M059J (cell line): ENCODE results near the gene ZNF764. TPM values are rescaled to one million over a fixed set of nuclear protein-coding genes. Genes with fewer than 3 reads are reported as not detected.
A peak's percentile ranks its signal among the peaks of the same experiment; 100 is the strongest.
"Not testable (repeated sequence)": the region's sequence is repeated elsewhere in the genome, so short reads cannot be mapped to it uniquely, and the experiment has no call there.

Experiments
- DNase-seq: peaks from one replicate; pipeline ENCODE4 v3.0.0-alpha.2; 2012; ENCODE audit warnings: low read depth
- total RNA-seq: library from RNA; depleted of rRNA; stranded (reverse); fragments of >200 nt; shearing (Covaris generic); gene quantifications from 2 replicates; pipeline ENCODE4 v1.2.3, GENCODE V29; 2014

ZNF764 gene
- total RNA-seq, 1 experiment from 2014 or later, result 9.4 TPM

- DNase-seq, result no peak
Observed at GRCh38 chr16:30548416-30549253, 9.5 kb downstream of the ZNF764 start.

GRCh38 chr16:30546115-30546514, 12.1 kb downstream of the ZNF764 start:
- DNase-seq, result no peak

DNA sequence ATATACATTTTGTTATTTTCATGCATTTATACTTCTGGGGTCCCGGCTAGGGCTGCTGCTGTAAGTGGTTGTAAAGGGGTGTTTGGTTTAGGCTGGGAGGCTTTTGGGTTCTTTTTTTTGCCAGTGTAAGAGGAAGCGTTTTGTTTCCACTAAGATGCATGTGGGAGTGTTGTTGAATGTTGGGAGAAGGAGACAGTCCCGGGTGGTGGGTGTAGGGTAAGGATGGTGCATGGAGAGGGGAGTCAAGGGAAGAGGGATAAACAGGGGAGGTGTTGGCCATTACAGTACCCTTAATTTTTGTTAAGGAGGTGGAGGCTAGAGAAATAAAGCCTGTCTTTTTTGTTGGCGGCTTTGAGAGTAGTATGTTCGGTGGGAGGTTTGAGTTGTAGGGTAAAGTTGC, 15.1 kb downstream of the ZNF764 start:
- no peak for DNase-seq

DNA sequence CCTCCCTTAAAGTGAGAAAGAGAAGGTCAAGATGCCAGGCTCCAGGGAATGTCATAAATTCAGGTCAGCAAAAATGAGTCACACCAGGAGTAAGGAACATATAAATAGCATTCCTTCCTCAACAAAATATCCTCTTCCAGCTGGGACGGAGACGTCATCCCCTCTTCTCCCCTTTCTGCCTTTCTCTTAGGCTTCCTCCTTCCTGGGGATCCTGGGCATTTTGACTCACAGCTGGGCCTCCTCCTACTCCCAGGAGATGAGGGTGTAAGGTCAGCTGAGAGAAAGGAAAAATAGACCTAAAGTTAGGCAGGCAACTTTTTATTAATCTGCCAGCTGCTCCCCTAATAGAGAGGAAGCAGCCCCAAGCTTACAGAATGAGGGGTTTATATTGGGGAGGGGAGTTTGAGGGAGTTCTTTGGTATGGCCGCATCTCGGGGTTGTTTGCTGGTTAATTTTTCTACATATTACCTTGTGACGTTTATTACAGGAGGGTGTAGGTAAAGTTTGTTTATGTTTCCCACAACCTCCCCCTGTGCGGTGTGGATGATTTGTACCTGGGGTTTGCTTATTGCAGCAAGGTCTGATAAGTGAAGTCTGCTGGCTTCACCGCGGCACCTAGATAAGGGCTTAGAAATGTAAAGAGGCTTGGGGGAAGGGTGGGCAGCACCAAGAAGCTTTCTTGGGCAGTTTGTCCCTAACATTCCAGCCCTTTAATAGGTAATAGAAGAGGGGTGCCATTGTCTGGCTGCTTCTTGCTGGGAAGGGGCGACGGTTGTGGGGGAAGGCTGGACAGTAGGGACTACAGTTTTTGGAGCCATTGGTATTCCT, 16.5 kb downstream of the ZNF764 start:
- peak; percentile 62 for DNase-seq

GRCh38 chr16:30540916-30541464, 17.2 kb downstream of the ZNF764 start:
- DNase-seq, result not testable (repeated sequence)

DNA sequence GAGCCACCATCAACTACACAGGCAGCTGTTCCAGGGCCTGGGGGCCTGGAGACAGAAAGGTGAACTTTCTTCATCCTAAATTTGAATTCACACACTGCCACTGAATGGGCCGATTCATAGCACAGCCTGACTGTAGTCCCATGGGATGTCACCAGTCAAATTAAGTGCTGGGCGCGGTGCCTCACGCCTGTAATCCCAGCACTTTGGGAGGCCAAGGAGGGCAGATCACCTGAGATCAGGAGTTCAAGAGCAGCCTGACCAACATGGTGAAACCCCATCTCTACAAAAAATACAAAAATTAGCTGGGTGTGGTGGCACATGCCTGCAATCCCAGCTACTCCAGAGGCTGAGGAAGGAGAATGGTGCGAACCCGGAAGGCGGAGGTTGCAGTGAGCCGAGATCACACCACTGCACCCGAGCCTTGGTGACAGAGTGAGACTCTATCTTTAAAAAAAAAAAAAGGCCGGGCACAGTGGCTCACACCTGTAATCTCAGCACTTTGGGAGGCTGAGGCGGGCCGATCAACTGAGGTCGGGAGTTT, 18.1 kb downstream of the ZNF764 start:
- not testable (repeated sequence) for DNase-seq

DNA sequence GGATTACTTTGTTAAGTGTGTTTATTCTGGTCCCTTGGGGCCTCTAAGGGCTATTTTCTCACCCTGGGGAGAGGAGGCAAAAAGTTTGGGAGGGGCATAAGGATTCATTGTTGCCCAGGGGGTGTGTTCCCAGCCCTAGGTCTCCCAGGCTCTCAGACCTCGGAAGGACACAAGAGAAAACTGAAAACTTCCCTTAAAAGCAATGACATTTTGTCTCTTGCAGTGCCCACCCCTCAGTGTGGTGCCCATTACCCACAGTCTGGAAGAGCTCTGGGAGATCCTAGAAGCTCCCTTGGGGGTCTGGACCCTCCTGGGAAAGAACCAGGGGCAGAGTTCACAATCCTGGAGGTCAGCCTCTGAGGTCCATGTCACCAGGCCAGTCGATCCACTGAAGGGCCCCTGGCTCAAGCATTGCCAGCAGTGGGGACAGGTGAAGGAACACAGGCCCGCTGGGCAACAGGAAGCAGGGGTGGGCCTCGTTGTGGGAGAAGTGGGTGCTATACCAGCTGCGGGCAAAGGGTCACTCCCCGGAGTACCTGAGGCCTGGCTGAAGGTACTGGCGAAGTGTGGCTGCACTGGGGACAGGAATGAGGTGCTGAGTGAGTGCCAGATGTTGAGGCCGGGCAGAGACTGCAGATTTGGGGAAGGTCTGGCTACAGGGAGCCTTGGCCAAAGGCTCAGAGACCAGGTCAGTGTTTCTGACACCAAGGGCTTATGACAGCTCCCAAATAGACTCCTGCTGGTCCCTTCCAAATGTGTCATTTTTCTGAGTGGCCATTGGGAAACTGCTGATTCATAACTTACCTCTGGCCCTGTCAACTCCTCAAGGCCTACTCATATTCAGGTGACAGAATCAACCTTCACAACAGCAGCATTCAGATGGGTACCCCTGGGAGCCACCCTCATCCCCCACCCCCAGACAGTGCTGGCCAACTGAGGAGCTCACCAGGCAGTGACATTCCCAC, 18.9 kb downstream of the ZNF764 start:
- no peak for DNase-seq

GRCh38 chr16:30536391-30537024, 21.7 kb downstream of the ZNF764 start:
- not testable (repeated sequence) for DNase-seq

- peak; percentile 58 for DNase-seq
Observed at GRCh38 chr16:30535777-30536190, 22.4 kb downstream of the ZNF764 start.

- DNase-seq, result peak; percentile 13
Observed at GRCh38 chr16:30535106-30535776, 22.9 kb downstream of the ZNF764 start.

GRCh38 chr16:30534368-30535105, 23.6 kb downstream of the ZNF764 start, which contains the start of gene ZNF747:
TSS of gene ZNF747 (minus strand) at chr16:30534858. CDS start at chr16:30534679, 179 bp downstream.
- peak; percentile 83 for DNase-seq

GRCh38 chr16:30533748-30534367, 24.3 kb downstream of the ZNF764 start:
- DNase-seq, result no peak

- DNase-seq, result no peak
Observed at GRCh38 chr16:30533146-30533522, 25.0 kb downstream of the ZNF764 start.

- no peak for DNase-seq
Observed at GRCh38 chr16:30532285-30533145, 25.7 kb downstream of the ZNF764 start.

DNA sequence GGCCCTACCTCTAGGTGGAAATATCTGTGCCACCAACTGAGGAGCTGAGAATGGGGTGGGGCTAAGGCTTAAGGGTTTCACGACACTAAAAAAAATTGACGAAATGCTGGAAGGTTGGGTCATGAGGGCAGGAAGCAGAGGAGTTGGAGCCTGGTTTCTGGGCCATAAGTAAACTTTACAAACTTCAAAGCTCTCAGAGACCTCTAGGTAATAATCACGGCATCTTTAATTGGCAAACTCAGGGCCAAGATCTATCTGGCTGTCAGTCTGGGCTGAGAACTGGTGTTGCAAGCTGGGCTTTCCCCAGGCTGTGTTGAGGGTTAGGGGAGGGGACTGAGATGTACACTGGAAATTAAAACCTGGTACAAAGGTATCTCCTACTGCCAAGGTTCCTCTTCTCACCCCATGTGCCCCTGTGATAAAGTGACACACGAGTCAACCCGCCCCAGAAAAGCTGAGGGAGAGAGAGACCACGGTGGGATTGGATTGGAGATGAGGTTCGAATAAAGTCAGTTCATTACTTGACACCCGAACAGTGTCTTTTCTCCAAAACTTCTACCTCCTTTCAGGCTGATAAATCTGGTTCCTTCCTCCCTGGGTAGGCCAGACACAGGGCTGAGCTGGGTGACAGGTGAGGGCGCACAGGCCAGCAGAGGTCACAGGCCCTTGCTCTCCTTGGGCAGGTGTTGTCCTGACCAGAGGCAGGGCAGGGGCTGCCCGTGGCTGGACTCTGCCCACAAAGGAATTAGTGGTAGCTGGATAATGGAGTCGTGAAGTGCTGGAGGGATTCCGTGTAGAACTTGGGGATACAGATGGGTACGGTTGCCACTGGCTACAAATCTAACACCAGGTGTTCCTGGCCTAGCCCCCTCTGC, 27.8 kb downstream of the ZNF764 start:
- no peak for DNase-seq

- no peak for DNase-seq
Observed at GRCh38 chr16:30528799-30529457, 29.2 kb downstream of the ZNF764 start.
